ENCODE measurements around the gene NR3C2. TPM values are rescaled to one million over a fixed set of nuclear protein-coding genes. Genes with fewer than 3 reads are reported as not detected.

The NR3C2 gene
- total RNA-seq, 1 donor from 2014 or later: 2.5 TPM

DNA sequence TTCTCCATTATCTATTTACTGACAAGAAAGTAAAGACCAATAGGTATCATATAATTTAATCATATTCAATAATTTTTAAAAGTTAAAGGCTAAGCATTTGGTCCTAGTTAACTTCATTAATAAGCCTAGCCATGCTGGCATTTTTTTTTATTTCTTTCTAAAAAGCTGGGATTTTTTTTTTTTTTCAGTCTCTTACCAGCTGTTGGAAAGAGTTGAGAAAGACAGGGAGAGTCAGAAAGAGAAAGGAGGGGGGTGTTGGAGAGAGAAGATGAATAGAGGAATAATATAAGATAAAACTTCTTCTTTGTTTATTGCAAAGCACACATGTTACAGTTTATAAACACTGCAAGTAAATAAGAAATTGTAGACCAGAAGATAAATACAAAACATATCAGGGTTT is 5.9 kb upstream of the NR3C2 start:
- Mint-ChIP-seq H3K4me3 (ENCODE audit: unreplicated experiment) (no peak overlapping the region), H3K27me3 (ENCODE audit: low read depth, unreplicated experiment) (peaks cover 7% of the 10 kb centered on the region), H3K9me3 (ENCODE audit: unreplicated experiment) (no peaks in the 10 kb centered on the region), H3K27ac (ENCODE audit: unreplicated experiment) (no peak overlapping the region), H3K36me3 (ENCODE audit: low read depth, unreplicated experiment) (no peaks in the 10 kb centered on the region), H3K4me1 (ENCODE audit: low read depth, unreplicated experiment) (no peaks in the 10 kb centered on the region)
- Histone ChIP-seq H3K9ac (ENCODE audit: low read length) (no peak overlapping the region), H3K79me2 (ENCODE audit: insufficient read depth, low read length) (no peaks in the 10 kb centered on the region), H3K27ac (ENCODE audit: low read depth, low read length) (no peak overlapping the region), H3K4me3 (ENCODE audit: insufficient read depth, low read depth, low read length) (no peak overlapping the region), H3K4me1 (ENCODE audit: insufficient read depth, low read length) (peaks cover 14% of the 10 kb centered on the region), H3K9me3 (ENCODE audit: insufficient read depth, low read depth, low read length) (no peaks in the 10 kb centered on the region), H2AFZ (ENCODE audit: low read depth, low read length) (no peak overlapping the region), H4K20me1 (ENCODE audit: insufficient read depth, low read length) (no peaks in the 10 kb centered on the region), H3K36me3 (ENCODE audit: insufficient read depth, low read length) (no peaks in the 10 kb centered on the region), H3K27me3 (ENCODE audit: insufficient read depth, low read length) (peaks cover 25% of the 10 kb centered on the region), H3K4me2 (ENCODE audit: low read length) (no peak overlapping the region)
- TF ChIP-seq EZH2 (IDR thresholded peaks at IDR 0.05; ENCODE audit: insufficient read depth, low read length) (no peak), CTCF (IDR thresholded peaks at IDR 0.05; ENCODE audit: insufficient read depth, low read depth, low read length) (no peak)
- FAIRE-seq (no peak), DNase-seq (ENCODE audit: low read depth) (no peak)

DNA sequence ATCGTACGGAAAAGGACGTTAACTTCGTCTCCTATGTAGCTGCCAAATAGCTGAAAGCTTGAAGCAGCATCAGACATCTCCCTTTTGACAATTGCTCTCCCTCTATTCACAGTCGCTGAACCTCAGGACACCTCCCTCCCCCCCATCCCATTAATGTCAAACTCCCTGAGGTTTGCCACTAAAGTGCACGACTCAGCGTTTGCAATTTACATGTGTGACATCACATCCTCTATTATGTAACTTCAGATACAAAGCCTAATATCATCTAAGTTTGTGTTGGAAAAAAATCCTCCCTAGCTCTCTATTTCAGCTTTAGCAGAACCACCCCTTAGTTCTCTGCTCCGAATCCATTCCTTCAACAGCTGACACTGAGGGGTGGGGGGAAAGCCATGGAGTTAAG is 5.5 kb upstream of the NR3C2 start:
- Mint-ChIP-seq H3K36me3 (ENCODE audit: low read depth, unreplicated experiment) (no peaks in the 10 kb centered on the region), H3K27ac (ENCODE audit: unreplicated experiment) (no peak overlapping the region), H3K4me1 (ENCODE audit: low read depth, unreplicated experiment) (no peaks in the 10 kb centered on the region), H3K4me3 (ENCODE audit: unreplicated experiment) (no peak overlapping the region), H3K9me3 (ENCODE audit: unreplicated experiment) (no peaks in the 10 kb centered on the region), H3K27me3 (ENCODE audit: low read depth, unreplicated experiment) (peaks cover 11% of the 10 kb centered on the region)
- Histone ChIP-seq H3K4me2 (ENCODE audit: low read length) (peak overlapping the region; percentile 23), H3K27ac (ENCODE audit: low read depth, low read length) (no peak overlapping the region), H3K4me3 (ENCODE audit: insufficient read depth, low read depth, low read length) (no peak overlapping the region), H3K9me3 (ENCODE audit: insufficient read depth, low read depth, low read length) (no peaks in the 10 kb centered on the region), H3K79me2 (ENCODE audit: insufficient read depth, low read length) (no peaks in the 10 kb centered on the region), H3K4me1 (ENCODE audit: insufficient read depth, low read length) (peaks cover 17% of the 10 kb centered on the region), H3K9ac (ENCODE audit: low read length) (no peak overlapping the region), H2AFZ (ENCODE audit: low read depth, low read length) (no peak overlapping the region), H4K20me1 (ENCODE audit: insufficient read depth, low read length) (no peaks in the 10 kb centered on the region), H3K36me3 (ENCODE audit: insufficient read depth, low read length) (no peaks in the 10 kb centered on the region), H3K27me3 (ENCODE audit: insufficient read depth, low read length) (peaks cover 27% of the 10 kb centered on the region)
- no peak for TF ChIP-seq EZH2 (IDR thresholded peaks at IDR 0.05; ENCODE audit: insufficient read depth, low read length)
- no peak for TF ChIP-seq CTCF (IDR thresholded peaks at IDR 0.05; ENCODE audit: insufficient read depth, low read depth, low read length)
- DNase-seq (ENCODE audit: low read depth) (no peak), FAIRE-seq (no peak)

GRCh38 chr4:148445860-148446330 is 3.7 kb upstream of the NR3C2 start:
- peak overlapping the region; percentile 63 for H3K9ac ChIP-seq (ENCODE audit: low read length)
- no peak for TF ChIP-seq EZH2 (IDR thresholded peaks at IDR 0.05; ENCODE audit: insufficient read depth, low read length)
- no peak for TF ChIP-seq CTCF (IDR thresholded peaks at IDR 0.05; ENCODE audit: insufficient read depth, low read depth, low read length)
- H3K4me3 ChIP-seq (ENCODE audit: insufficient read depth, low read depth, low read length): peak overlapping the region; percentile 57
- Mint-ChIP-seq H3K36me3 (ENCODE audit: low read depth, unreplicated experiment) (no peaks in the 10 kb centered on the region), H3K4me1 (ENCODE audit: low read depth, unreplicated experiment) (no peaks in the 10 kb centered on the region), H3K27ac (ENCODE audit: unreplicated experiment) (peak overlapping the region; percentile 13), H3K4me3 (ENCODE audit: unreplicated experiment) (peak overlapping the region; percentile 76), H3K27me3 (ENCODE audit: low read depth, unreplicated experiment) (peaks cover 13% of the 10 kb centered on the region), H3K9me3 (ENCODE audit: unreplicated experiment) (no peaks in the 10 kb centered on the region)
- peaks cover 21% of the 10 kb centered on the region for H3K4me1 ChIP-seq (ENCODE audit: insufficient read depth, low read length)
- H3K4me2 ChIP-seq (ENCODE audit: low read length): peak overlapping the region; percentile 98
- H3K36me3 ChIP-seq (ENCODE audit: insufficient read depth, low read length): no peaks in the 10 kb centered on the region
- no peak overlapping the region for H3K27ac ChIP-seq (ENCODE audit: low read depth, low read length)
- H3K79me2 ChIP-seq (ENCODE audit: insufficient read depth, low read length): no peaks in the 10 kb centered on the region
- FAIRE-seq: no peak
- no peaks in the 10 kb centered on the region for H3K9me3 ChIP-seq (ENCODE audit: insufficient read depth, low read depth, low read length)
- H4K20me1 ChIP-seq (ENCODE audit: insufficient read depth, low read length): no peaks in the 10 kb centered on the region
- peaks cover 34% of the 10 kb centered on the region for H3K27me3 ChIP-seq (ENCODE audit: insufficient read depth, low read length)
- peak overlapping the region; percentile 69 for H2AFZ ChIP-seq (ENCODE audit: low read depth, low read length)
- DNase-seq (ENCODE audit: low read depth): no peak
